Measurements from ENCODE around the gene NOXO1.

DNA sequence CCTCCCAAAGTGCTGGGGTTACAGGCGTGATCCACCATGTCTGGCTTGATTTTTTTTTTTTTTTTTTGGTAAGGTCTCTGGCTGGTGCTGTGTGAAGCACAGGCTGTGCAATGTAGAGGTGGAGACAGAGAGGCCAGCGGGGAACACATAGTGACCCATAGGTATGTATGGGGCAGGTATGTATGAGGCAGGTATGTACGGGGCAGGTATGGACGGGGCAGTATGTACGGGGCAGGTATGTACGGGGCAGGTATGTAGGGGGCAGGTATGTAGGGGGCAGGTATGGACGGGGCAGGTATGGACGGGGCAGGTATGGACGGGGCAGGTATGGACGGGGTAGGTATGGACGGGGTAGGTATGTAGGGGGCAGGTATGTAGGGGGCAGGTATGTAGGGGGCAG lies 31.8 kb downstream of the NOXO1 start:
- TF ChIP-seq, protein P1, sequence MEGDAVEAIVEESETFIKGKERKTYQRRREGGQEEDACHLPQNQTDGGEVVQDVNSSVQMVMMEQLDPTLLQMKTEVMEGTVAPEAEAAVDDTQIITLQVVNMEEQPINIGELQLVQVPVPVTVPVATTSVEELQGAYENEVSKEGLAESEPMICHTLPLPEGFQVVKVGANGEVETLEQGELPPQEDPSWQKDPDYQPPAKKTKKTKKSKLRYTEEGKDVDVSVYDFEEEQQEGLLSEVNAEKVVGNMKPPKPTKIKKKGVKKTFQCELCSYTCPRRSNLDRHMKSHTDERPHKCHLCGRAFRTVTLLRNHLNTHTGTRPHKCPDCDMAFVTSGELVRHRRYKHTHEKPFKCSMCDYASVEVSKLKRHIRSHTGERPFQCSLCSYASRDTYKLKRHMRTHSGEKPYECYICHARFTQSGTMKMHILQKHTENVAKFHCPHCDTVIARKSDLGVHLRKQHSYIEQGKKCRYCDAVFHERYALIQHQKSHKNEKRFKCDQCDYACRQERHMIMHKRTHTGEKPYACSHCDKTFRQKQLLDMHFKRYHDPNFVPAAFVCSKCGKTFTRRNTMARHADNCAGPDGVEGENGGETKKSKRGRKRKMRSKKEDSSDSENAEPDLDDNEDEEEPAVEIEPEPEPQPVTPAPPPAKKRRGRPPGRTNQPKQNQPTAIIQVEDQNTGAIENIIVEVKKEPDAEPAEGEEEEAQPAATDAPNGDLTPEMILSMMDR (IDR thresholded peaks at IDR 0.05; ENCODE audit: insufficient read depth, low read length, poor library complexity, severe bottlenecking) = no peak
- TF ChIP-seq EZH2phosphoT487 (conservative IDR thresholded peaks at IDR 0.05; ENCODE audit: low read length) = no peak
